Measurements from ENCODE around the gene MRPS23. TPM values are rescaled to one million over a fixed set of nuclear protein-coding genes. Genes with fewer than 3 reads are reported as not detected.

Gene MRPS23
- total and polyA plus RNA-seq, 2 of the 8 experiments (the other 6 are each of a cell fraction or from before 2014, with no cell fraction given) = 38.6 to 60.4 TPM

DNA sequence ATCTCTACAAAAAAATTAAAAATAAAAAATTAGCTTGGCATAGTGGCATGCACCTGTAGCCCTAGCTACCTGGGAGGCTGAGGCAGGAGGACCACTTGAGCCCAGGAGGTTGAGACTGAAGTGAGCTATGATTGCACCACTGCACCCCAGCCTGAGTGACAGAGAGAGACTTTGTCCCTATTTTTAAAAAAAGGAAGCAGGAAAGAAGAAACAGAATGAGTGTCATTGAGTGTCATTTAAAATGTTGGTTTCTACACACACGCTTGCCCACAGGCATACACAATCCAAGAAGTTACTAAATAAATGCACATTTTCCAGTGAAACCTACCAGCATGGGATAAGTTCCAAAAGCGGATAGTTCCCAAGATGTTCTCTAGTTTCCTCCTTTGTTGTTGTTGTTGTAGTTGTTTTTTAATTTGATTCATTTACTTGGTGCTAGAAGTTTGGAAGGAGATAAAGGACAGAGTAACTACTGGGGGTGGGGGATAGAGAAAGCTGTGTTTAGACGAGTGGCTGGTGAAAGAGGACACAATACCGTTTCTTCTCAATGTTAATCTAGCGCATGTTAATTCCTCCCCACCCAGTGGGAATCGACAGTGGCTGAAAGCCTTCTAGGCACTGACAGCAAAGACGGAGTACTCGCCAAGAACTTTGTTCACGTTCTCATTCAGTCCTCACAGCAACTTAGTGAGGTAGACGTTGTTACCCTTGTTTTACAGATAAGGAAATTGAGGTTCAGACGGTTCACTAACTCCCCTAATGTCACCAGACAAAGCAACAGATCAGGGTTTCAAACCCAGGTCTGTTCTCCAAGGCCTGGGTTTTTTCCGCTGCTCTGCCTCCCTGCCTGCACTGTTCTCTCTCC lies 17.3 kb downstream of the MRPS23 start:
- peaks cover 5 to 14% (median 7%) of the 10 kb centered on the region in 4 experiments for H3K4me1 ChIP-seq (replicated peaks in 1 of 4; ENCODE audit: control insufficient read depth in 3 of 4, insufficient read depth in 4 of 4, low read length in 3 of 4)
- no peak overlapping the region for H4K91ac ChIP-seq (replicated peaks; ENCODE audit: insufficient read length, low read length)
- H3K27ac ChIP-seq (ENCODE audit: low read depth, low read length) = no peak overlapping the region
- H3K79me1 ChIP-seq (ENCODE audit: low read depth, low read length) = no peaks in the 10 kb centered on the region
- no peak overlapping the region for H3K23ac ChIP-seq (ENCODE audit: insufficient read length)
- peak overlapping the region in 3 of 4 experiments; percentile 31 to 52 (median 42); a peak in 6 of 8 replicates for H3K4me3 ChIP-seq (ENCODE audit: extremely low read depth in 1 of 4, insufficient read depth in 2 of 4, low read depth in 3 of 4, low read length in 4 of 4)
- 0 out of 2 replicates have a peak overlapping the region, but pooled peaks have one; percentile 18 for H2BK12ac ChIP-seq (ENCODE audit: low read depth, low read length)
- 34% methylated on average over 12 of the region's 12 CpGs; no CpG with 5 or more reads in 1 of the 2 experiments for WGBS, 2 experiments (ENCODE audit: extremely low coverage in 1 of 2, insufficient coverage in 1 of 2, insufficient read length in 1 of 2, insufficient replicate concordance in 2 of 2, low coverage in 1 of 2, low lambda C conversion rate in 2 of 2, missing lambda C conversion rate in 1 of 2)
- DNase-seq (ENCODE audit: low read depth in 1 of 2, low spot score in 2 of 2) = no peak
- FAIRE-seq = no peak
- H3K36me3 ChIP-seq (ENCODE audit: control insufficient read depth in 2 of 4, insufficient read depth in 4 of 4, low read length in 3 of 4) = no peaks in the 10 kb centered on the region
- H3K4ac ChIP-seq (replicated peaks; ENCODE audit: insufficient read length, low read depth, low read length) = no peak overlapping the region
- H2AK5ac ChIP-seq (ENCODE audit: low read depth, low read length) = no peak overlapping the region
- ChIA-PET CTCF (ENCODE audit: partially characterized antibody) (interaction anchor here (0.6 to 5.6 kb wide), 53 partner anchors 9 to 710 kb away, joined by 3 to 49 read pairs (median 5); partner anchors contain the start of gene MRPS23), POLR2A (ENCODE audit: partially characterized antibody) (interaction anchor here (1.3 to 1.4 kb wide), 3 partner anchors 9 to 164 kb away, joined by 3 to 5 read pairs (median 4); no protein-coding TSS in a partner anchor)
- H2BK20ac ChIP-seq (ENCODE audit: low read length) = no peak overlapping the region
- no peak overlapping the region for H2BK120ac ChIP-seq (replicated peaks; ENCODE audit: low read depth, low read length)
- H3K9me3 ChIP-seq (ENCODE audit: insufficient read depth in 2 of 2, low read depth in 1 of 2, low read length in 1 of 2) = no peaks in the 10 kb centered on the region
- H3K18ac ChIP-seq (ENCODE audit: extremely low read depth, low read length) = no peak overlapping the region
- H2BK15ac ChIP-seq (ENCODE audit: low read length) = 0 out of 2 replicates have a peak overlapping the region, but pooled peaks have one; percentile 61
- peak overlapping the region; percentile 34 to 82 for H3K4me2 ChIP-seq (ENCODE audit: insufficient read depth in 1 of 2, low read depth in 2 of 2, low read length in 2 of 2)
- no peak overlapping the region for H4K8ac ChIP-seq (ENCODE audit: extremely low read depth, insufficient read depth, low read length)
- H3K27me3 ChIP-seq (replicated peaks in 1 of 4; ENCODE audit: control insufficient read depth in 3 of 4, extremely low read depth in 1 of 4, insufficient read depth in 3 of 4, low read length in 3 of 4) = no peaks in the 10 kb centered on the region; a peak in 1 of 7 replicates
- H4K5ac ChIP-seq (ENCODE audit: insufficient read length, low read depth, low read length) = peak overlapping the region; percentile 44
- H3K79me2 ChIP-seq (ENCODE audit: control insufficient read depth in 1 of 2, insufficient read depth in 2 of 2, low read length in 2 of 2) = no peaks in the 10 kb centered on the region
- no peak overlapping the region for H2BK5ac ChIP-seq (ENCODE audit: low read depth, low read length)
- no peak overlapping the region; a peak in 1 of 7 replicates for H3K9ac ChIP-seq (replicated peaks in 1 of 4; ENCODE audit: extremely low read depth in 1 of 4, low read depth in 3 of 4, low read length in 3 of 4)
- no peak overlapping the region for H3K56ac ChIP-seq (replicated peaks; ENCODE audit: insufficient read length, low read depth, low read length)
- H4K20me1 ChIP-seq (replicated peaks in 1 of 2; ENCODE audit: control insufficient read depth in 1 of 2, insufficient read depth in 2 of 2, low read length in 2 of 2) = peaks cover 0 to 2% of the 10 kb centered on the region in 2 experiments
- peak overlapping the region; percentile 26; the same call in 1 of the 2 replicates for H2AFZ ChIP-seq (ENCODE audit: low read length)
- no peak overlapping the region for H3K14ac ChIP-seq (ENCODE audit: insufficient read length)
- H3K23me2 ChIP-seq (ENCODE audit: low read depth, low read length) = peaks cover 6% of the 10 kb centered on the region
- TF ChIP-seq, protein P1, sequence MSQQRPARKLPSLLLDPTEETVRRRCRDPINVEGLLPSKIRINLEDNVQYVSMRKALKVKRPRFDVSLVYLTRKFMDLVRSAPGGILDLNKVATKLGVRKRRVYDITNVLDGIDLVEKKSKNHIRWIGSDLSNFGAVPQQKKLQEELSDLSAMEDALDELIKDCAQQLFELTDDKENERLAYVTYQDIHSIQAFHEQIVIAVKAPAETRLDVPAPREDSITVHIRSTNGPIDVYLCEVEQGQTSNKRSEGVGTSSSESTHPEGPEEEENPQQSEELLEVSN (IDR thresholded peaks at IDR 0.05) = no peak
- TF ChIP-seq CTBP2 (IDR thresholded peaks at IDR 0.05; ENCODE audit: borderline replicate concordance, insufficient read depth, insufficient read length, low read length) = no peak
